ENCODE data around the gene NFS1.

- TF ChIP-seq CTCF (IDR thresholded peaks at IDR 0.05) (no peak), POLR2AphosphoS5 (IDR thresholded peaks at IDR 0.05) (no peak), POLR2A (IDR thresholded peaks at IDR 0.05) (no peak)
Observed at GRCh38 chr20:35651958-35652357, 47.2 kb downstream of the NFS1 start.
